Measurements from ENCODE around the gene KIF5A.

Gene KIF5A

DNA sequence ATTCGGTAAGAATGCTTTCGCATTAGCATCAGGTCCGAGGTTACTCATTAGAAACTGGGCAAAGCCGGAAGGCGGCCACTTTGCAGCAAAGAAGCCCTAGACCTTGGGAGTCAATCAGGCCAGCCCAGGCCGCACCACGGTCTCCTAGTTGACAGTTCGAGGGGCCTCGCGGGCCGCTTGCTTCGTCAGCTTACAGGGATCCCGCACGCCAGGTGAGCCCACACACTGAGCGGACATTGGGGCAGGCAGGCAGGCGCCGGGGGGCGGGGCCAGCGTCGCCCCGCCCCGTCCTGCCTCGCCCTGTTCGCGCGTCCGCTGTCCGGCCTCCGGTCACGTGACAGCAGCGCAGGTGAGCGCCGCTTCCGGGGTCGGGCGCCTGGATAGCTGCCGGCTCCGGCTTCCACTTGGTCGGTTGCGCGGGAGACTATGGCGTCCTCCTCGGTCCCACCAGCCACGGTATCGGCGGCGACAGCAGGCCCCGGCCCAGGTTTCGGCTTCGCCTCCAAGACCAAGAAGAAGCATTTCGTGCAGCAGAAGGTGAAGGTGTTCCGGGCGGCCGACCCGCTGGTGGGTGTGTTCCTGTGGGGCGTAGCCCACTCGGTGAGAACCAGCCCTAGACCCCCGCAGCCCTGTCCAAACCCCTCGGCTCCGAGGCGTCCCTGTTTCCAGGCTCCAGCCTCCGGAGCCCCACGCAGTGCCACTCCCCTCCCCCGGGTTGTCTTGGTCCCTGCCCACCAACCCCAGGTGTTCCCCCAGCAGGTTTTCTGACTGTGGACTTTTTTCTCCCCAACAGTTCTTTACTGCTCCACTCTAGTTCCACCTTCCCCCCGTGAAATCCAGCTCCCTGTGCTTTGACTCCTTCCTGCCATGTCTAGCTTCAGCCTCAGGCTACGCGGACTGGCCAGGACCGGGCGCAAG, 41.3 kb downstream of the KIF5A start, which contains the start of gene PIP4K2C:
Gene PIP4K2C (plus strand): TSS at position 329 of the 918 bp plus-strand sequence. CDS start 98 bp downstream, at position 427.
- peaks cover 21% of the 10 kb centered on the region for H3K4me1 ChIP-seq
- peaks cover 22% of the 10 kb centered on the region for H3K27me3 ChIP-seq
- peak within 1 kb of the TSS; percentile 74 for H3K4me3 ChIP-seq
- no peaks in the 10 kb centered on the region; the same call in 1 of the 2 replicates for H3K9me3 ChIP-seq
- H3K4me2 ChIP-seq, result peak within 1 kb of the TSS; percentile 97
- peaks cover 9% of the 10 kb centered on the region; the same call in 1 of the 2 replicates for H3K36me3 ChIP-seq
- no peaks in the 10 kb centered on the region for H4K20me1 ChIP-seq
- H3K27ac ChIP-seq, result peak within 1 kb of the TSS; percentile 31; the same call in 1 of the 2 replicates
- no peak for TF ChIP-seq Cebpa-rat (IDR thresholded peaks at IDR 0.05)
- H3K9ac ChIP-seq, result peak within 1 kb of the TSS; percentile 69

DNA sequence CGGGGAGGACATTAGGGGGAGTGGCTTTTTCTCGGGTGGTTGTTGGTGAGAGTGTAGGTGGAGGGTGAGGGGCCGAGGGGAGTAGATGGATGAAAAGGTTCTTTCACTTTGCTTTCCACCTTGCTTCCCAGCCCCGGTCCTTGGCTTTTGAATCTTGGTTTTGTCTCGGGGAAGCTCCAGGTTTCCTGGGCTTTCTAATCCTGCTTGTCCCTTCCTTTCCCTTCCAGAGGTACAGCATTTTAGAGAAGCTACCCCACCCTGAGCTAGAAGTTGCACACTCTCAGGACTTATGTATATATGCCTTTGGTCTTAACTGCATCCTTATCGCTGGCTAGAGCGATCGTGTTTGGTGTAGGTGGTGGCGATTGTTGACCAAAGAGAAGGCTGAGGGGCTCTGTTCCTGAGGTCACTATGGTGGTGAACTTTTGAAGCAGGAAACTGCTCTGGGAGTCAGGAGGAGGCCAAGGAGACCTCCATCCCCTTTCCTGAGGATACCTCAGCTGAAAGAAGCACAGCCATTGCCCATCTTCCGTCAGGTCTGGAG, 42.0 kb downstream of the KIF5A start:
- Histone ChIP-seq H3K4me3 (peak overlapping the region; percentile 74), H3K27me3 (peaks cover 22% of the 10 kb centered on the region), H3K36me3 (peaks cover 9% of the 10 kb centered on the region; the same call in 1 of the 2 replicates), H4K20me1 (no peaks in the 10 kb centered on the region), H3K9ac (no peak overlapping the region), H3K4me2 (peak overlapping the region; percentile 97), H3K9me3 (no peaks in the 10 kb centered on the region; the same call in 1 of the 2 replicates), H3K4me1 (peaks cover 21% of the 10 kb centered on the region), H3K27ac (no peak overlapping the region)
- TF ChIP-seq Cebpa-rat (IDR thresholded peaks at IDR 0.05), result no peak

DNA sequence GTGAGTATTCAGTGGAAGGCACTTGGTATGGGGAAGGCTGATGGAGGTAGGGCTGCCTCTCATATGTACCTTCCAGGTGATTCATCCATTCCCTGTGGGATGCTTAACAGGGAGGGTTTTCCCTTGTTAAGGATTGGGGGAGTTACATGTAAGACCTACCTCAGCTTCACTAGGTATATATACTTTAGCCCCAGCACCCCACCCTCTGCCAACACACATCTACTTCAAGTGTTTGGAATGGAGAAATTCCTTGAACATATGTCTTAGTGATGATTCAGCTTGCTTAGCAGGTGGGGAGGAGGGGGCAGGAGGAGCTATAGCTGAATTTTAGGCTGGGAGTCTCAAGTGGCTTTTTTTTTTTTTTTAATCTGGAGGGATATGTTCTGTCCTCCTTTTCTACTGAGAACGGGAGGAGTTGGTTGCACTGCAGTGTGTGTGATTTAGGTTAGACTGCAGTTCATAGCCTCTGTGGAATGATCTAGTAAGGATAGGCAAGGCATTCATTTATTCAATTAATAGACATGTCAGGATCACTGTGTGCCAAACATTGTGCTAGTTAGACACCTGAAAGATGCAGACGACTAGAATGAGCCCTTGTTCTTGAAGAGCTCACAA, 42.8 kb downstream of the KIF5A start:
- Histone ChIP-seq H4K20me1 (no peaks in the 10 kb centered on the region), H3K36me3 (peaks cover 10% of the 10 kb centered on the region; the same call in 1 of the 2 replicates), H3K4me3 (no peak overlapping the region), H3K4me1 (peaks cover 21% of the 10 kb centered on the region), H3K9me3 (no peaks in the 10 kb centered on the region; the same call in 1 of the 2 replicates), H3K9ac (no peak overlapping the region), H3K27me3 (peaks cover 22% of the 10 kb centered on the region), H3K4me2 (peak overlapping the region; percentile 97; the same call in 1 of the 2 replicates), H3K27ac (no peak overlapping the region)
- no peak for TF ChIP-seq Cebpa-rat (IDR thresholded peaks at IDR 0.05)

DNA sequence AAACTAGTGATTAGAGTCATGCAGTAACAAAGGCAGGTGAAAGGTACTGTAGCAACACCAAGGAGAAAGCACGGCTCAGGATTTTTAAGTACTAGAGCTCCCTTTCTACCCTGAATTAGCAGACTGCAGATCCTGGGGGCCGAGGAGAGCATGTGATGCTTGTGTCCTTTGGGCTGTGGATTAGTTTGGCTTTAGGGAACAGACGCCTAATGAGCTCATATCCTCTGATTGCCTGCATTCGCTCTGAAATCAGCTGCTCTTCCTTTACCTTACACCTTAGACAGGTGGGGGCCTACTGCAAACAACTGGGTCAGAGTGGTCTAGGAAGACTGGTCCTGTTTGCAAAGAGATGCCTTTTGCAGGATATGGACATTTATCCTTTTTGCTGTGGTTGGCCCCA, 43.3 kb downstream of the KIF5A start:
- H3K4me3 ChIP-seq, result no peak overlapping the region
- peaks cover 16% of the 10 kb centered on the region; the same call in 1 of the 2 replicates for H3K36me3 ChIP-seq
- no peak overlapping the region for H3K9ac ChIP-seq
- no peaks in the 10 kb centered on the region for H4K20me1 ChIP-seq
- H3K27me3 ChIP-seq, result peaks cover 22% of the 10 kb centered on the region
- no peak overlapping the region for H3K4me2 ChIP-seq
- H3K27ac ChIP-seq, result no peak overlapping the region
- no peak for TF ChIP-seq Cebpa-rat (IDR thresholded peaks at IDR 0.05)
- no peaks in the 10 kb centered on the region; the same call in 1 of the 2 replicates for H3K9me3 ChIP-seq
- peaks cover 21% of the 10 kb centered on the region for H3K4me1 ChIP-seq

DNA sequence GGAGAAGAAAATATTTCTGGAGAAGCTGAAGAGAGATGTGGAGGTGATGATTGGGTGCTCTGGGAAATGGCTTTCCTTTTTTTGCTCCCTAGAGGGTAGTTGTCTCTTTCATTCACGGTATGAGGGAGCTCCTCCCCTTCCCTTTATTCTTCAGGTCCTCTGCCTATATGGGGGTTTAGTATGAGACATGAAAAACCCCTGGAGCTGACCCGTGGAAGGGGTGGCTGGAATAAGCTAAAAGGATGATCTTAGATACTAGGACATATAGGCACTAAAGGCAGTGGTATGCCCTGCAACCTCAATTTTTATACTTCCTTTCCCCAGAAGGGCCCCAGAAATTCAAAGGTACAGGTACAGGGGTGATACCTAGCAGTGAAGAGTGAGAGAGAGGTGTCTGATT, 50.6 kb downstream of the KIF5A start:
- H3K9ac ChIP-seq, result no peak overlapping the region
- H3K36me3 ChIP-seq, result peaks cover 49% of the 10 kb centered on the region
- peaks cover 29% of the 10 kb centered on the region for H3K4me1 ChIP-seq
- H3K4me2 ChIP-seq, result peak overlapping the region; percentile 47
- H3K27me3 ChIP-seq, result peaks cover 32% of the 10 kb centered on the region
- no peaks in the 10 kb centered on the region for H4K20me1 ChIP-seq
- H3K9me3 ChIP-seq, result no peaks in the 10 kb centered on the region
- no peak overlapping the region for H3K4me3 ChIP-seq
- TF ChIP-seq Cebpa-rat (IDR thresholded peaks at IDR 0.05), result no peak
- no peak overlapping the region for H3K27ac ChIP-seq

DNA sequence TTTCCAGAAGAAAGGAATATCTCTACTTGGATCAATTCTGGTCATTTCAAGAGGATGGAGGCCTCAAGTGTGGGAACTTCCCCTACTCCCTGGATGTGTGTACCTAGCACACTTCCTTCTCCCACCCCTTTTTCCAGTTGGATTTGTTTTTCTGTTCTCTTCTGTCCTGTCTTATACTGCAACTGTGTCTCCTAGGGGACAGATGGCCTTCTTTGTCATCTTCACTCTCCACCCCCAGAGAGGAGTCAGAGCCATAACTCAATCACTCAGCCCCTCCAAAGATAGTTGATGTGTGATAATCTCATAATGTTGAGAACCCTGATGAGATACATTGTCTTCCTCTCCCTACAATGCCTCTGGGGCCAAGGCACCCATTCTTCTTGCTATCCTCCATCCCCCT, 52.7 kb downstream of the KIF5A start:
- H3K9ac ChIP-seq, result no peak overlapping the region
- no peaks in the 10 kb centered on the region for H4K20me1 ChIP-seq
- peaks cover 42% of the 10 kb centered on the region for H3K36me3 ChIP-seq
- peaks cover 52% of the 10 kb centered on the region for H3K27me3 ChIP-seq
- H3K9me3 ChIP-seq, result no peaks in the 10 kb centered on the region
- peaks cover 34% of the 10 kb centered on the region for H3K4me1 ChIP-seq
- no peak overlapping the region for H3K27ac ChIP-seq
- no peak overlapping the region for H3K4me2 ChIP-seq
- no peak overlapping the region for H3K4me3 ChIP-seq
- TF ChIP-seq Cebpa-rat (IDR thresholded peaks at IDR 0.05), result no peak

DNA sequence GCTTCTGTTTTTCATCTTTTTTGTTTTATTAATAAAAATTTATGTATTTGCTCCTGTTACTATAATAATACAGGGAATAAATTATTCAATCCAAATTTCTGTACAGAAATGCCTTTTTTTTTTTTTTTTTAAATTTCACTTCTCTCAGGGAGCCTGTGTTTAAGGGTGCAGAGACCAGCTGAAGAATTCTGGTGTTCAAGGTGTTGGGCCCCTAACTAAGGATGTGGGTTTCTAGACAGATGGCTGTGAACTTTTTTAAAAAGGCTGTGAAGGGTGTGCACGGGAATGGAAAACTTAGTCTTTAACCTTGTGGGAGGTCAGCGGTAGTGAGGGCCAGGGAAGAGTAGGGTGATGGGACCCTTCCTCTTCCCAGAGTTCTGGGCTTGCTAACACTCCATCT, 53.5 kb downstream of the KIF5A start:
- peaks cover 60% of the 10 kb centered on the region for H3K27me3 ChIP-seq
- TF ChIP-seq Cebpa-rat (IDR thresholded peaks at IDR 0.05), result no peak
- H3K4me2 ChIP-seq, result peak overlapping the region; percentile 90; the same call in 1 of the 2 replicates
- H3K36me3 ChIP-seq, result peaks cover 35% of the 10 kb centered on the region
- no peak overlapping the region for H3K9ac ChIP-seq
- no peak overlapping the region for H3K27ac ChIP-seq
- peaks cover 36% of the 10 kb centered on the region for H3K4me1 ChIP-seq
- no peaks in the 10 kb centered on the region for H4K20me1 ChIP-seq
- H3K9me3 ChIP-seq, result no peaks in the 10 kb centered on the region
- no peak overlapping the region for H3K4me3 ChIP-seq

DNA sequence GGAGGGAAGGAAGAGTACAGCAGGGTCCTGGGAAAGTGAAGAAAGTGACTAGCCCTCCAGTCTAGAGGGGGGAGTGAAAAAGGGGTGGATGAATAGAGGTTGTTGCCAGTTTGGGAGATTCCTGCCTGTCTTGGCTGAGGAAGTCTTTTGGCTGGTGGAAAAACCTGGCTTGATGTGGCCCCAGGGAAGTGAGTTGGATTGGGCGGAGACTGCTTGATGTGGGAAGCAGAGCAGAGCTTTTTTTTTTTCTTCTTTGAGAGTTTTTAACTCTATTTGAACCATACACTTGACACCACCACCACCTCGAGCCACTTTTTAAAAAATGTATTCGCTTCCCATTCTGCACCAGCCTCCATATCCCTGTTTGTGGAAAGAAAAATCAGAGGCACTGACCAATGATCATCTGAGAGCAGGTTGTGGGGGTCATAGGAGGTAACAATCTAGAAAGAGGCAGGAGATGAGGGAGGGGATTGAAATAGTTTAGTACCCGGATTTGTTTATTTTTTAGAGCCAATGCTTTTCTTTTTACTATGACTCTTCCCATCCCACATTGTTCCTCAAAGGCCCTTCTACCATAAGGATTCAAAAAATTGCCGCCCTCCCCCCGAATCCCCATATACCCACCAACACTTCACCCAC, 54.1 kb downstream of the KIF5A start:
- H3K27ac ChIP-seq, result peak overlapping the region; percentile 67; the same call in 1 of the 2 replicates
- H3K9ac ChIP-seq, result peak overlapping the region; percentile 68
- H3K27me3 ChIP-seq, result peaks cover 66% of the 10 kb centered on the region

DNA sequence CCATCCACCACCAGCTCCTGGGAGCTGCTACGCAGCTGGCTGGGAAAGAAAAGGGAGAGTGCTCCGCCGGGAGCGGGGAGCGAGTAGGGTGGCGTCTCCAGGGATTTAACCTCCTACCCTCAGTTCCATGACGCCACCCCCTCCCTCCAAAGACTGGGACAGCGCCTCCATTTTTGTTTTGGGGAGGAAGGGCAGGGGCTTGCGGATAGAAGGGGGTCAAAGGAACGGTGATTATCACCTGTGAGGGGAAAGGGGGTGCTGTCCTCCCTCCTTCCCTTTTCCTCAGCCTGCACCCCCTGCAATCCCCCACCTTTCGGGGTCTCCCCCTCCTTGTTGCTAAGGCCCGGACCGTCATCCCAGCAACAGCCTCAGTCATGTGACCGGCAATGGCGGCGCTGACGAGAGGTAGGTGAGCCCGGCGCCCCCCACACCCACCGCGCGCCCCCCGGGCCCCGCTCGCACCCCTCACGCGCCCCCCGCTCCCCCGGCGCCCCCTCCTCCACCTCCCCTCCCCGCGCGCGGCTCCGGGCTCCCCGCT, 54.7 kb downstream of the KIF5A start, which contains the start of gene DTX3:
Gene DTX3 (plus strand): TSS at position 371 of the 538 bp plus-strand sequence. CDS start 1,694 bp downstream, outside the sequence.
- H3K27ac ChIP-seq, result peak within 1 kb of the TSS; percentile 67; the same call in 1 of the 2 replicates
- H3K4me1 ChIP-seq, result peaks cover 44% of the 10 kb centered on the region
- H3K27me3 ChIP-seq, result peaks cover 72% of the 10 kb centered on the region
- peak within 1 kb of the TSS; percentile 68 for H3K9ac ChIP-seq
- no peak for TF ChIP-seq Cebpa-rat (IDR thresholded peaks at IDR 0.05)
- peaks cover 27% of the 10 kb centered on the region for H3K36me3 ChIP-seq
- H3K9me3 ChIP-seq, result no peaks in the 10 kb centered on the region
- H3K4me2 ChIP-seq, result peak within 1 kb of the TSS; percentile 90
- H3K4me3 ChIP-seq, result peak within 1 kb of the TSS; percentile 68
- no peaks in the 10 kb centered on the region for H4K20me1 ChIP-seq

More for the DNA sequence above, 54.1 kb downstream of the KIF5A start:
- no peak for TF ChIP-seq Cebpa-rat (IDR thresholded peaks at IDR 0.05)
- H3K4me2 ChIP-seq, result peak overlapping the region; percentile 90
- no peaks in the 10 kb centered on the region for H3K9me3 ChIP-seq
- H4K20me1 ChIP-seq, result no peaks in the 10 kb centered on the region
- H3K4me3 ChIP-seq, result peak overlapping the region; percentile 68
- peaks cover 42% of the 10 kb centered on the region for H3K4me1 ChIP-seq
- peaks cover 33% of the 10 kb centered on the region for H3K36me3 ChIP-seq

Data from BLaER1 (cell line).